DND-41 (cell line): ENCODE data around the gene SYNPO2L.

Experiments
- ATAC-seq: fragments of 200-7000 bp; cut with Tn5 transposase; 3 replicates; pipeline ENCODE4 v1.9.1; 2021; ENCODE audit warnings: low read depth; ENCODE audit not compliant: insufficient read depth
- DNase-seq: peaks from one replicate; pipeline ENCODE4 v3.0.0-alpha.2; 2020
- H2AFZ ChIP-seq: 2 replicates; pipeline ENCODE4 v1.6.0; 2012; ENCODE audit warnings: low read depth, low read length
- H3K27ac ChIP-seq: 2 replicates; pipeline ENCODE4 v1.5.1; 2012; ENCODE audit warnings: low read length, inconsistent platforms
- H3K27me3 ChIP-seq: fragments of 200-600 bp; sonication (generic); 2 replicates; pipeline ENCODE4 v1.6.0; 2012; ENCODE audit warnings: low read length, mild to moderate bottlenecking, inconsistent platforms; ENCODE audit not compliant: insufficient read depth, poor library complexity
- H3K36me3 ChIP-seq: 2 replicates; pipeline ENCODE4 v1.5.1; 2012; ENCODE audit warnings: low read length, inconsistent platforms; ENCODE audit not compliant: insufficient read depth
- H3K4me1 ChIP-seq: 2 replicates; pipeline ENCODE4 v1.5.1; 2012; ENCODE audit warnings: mild to moderate bottlenecking, low read length; ENCODE audit not compliant: insufficient read depth
- H3K4me2 ChIP-seq: 2 replicates; pipeline ENCODE4 v1.6.0; 2012; ENCODE audit warnings: mild to moderate bottlenecking, moderate library complexity, low read length, inconsistent platforms; ENCODE audit not compliant: insufficient read depth
- H3K4me3 ChIP-seq, 2 experiments: fragments of 200-600 bp in 1 of 2; shearing (Covaris generic) in 1 of 2; 2 replicates each; pipeline ENCODE4 v1.5.1; 2012 to 2016; ENCODE audit warnings: inconsistent platforms in 2 of 2, low read length in 2 of 2, mild to moderate bottlenecking in 2 of 2, low read depth in 1 of 2, moderate library complexity in 1 of 2
- H3K79me2 ChIP-seq: 2 replicates; pipeline ENCODE4 v1.6.0; 2012; ENCODE audit warnings: low read length, inconsistent platforms; ENCODE audit not compliant: insufficient read depth
- H3K9ac ChIP-seq: 2 replicates; pipeline ENCODE4 v1.6.0; 2012; ENCODE audit warnings: low read depth, mild to moderate bottlenecking, inconsistent platforms, low read length, moderate library complexity
- H3K9me3 ChIP-seq: 2 replicates; pipeline ENCODE4 v1.5.1; 2012; ENCODE audit warnings: low read length, moderate library complexity, mild to moderate bottlenecking, inconsistent platforms; ENCODE audit not compliant: insufficient read depth, severe bottlenecking
- H4K20me1 ChIP-seq: 2 replicates; pipeline ENCODE4 v1.6.0; 2012; ENCODE audit warnings: low read length; ENCODE audit not compliant: insufficient read depth
- CTCF ChIP-seq: IDR thresholded peaks from 2 replicates; pipeline ENCODE4 v1.5.1; 2012; ENCODE audit warnings: borderline replicate concordance, low read length, moderate library complexity, mild to moderate bottlenecking; ENCODE audit not compliant: poor library complexity, severe bottlenecking; ENCODE audit errors: extremely low read depth
- EZH2 ChIP-seq: IDR thresholded peaks from 3 replicates; pipeline ENCODE4 v1.6.1; 2012; ENCODE audit warnings: borderline replicate concordance, low read depth, mild to moderate bottlenecking, moderate library complexity, low read length, inconsistent platforms; ENCODE audit not compliant: severe bottlenecking

Gene SYNPO2L

DNA sequence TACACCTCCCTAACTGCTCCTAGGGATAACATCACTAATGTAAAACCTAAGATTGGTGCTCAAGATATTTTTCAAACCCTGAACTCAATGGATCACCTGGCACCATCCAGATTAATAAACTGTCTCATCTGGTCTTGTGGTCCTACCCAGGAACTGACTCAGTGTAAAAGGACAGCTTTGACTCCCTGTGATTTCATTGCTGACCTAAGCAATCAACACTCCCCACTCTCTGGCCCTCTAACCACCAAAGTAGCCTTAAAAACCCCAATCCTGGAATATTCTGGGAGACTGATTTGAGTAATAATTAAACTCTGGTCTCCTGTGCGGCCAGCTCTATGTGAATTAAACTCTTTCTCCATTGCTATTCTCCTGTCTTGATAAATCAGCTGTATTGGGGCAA is 58.5 kb downstream of the SYNPO2L start:
- no peak for ATAC-seq

More for the DNA sequence above, 58.5 kb downstream of the SYNPO2L start:
- no peak for DNase-seq
- H3K4me1 ChIP-seq, result peaks cover 5% of the 10 kb centered on the region
- H4K20me1 ChIP-seq, result no peaks in the 10 kb centered on the region
- no peaks in the 10 kb centered on the region for H3K9me3 ChIP-seq
- no peak overlapping the region for H2AFZ ChIP-seq
- TF ChIP-seq CTCF (no peak), EZH2 (no peak)
- H3K36me3 ChIP-seq, result no peaks in the 10 kb centered on the region
- H3K4me2 ChIP-seq, result no peak overlapping the region
- H3K27me3 ChIP-seq, result no peaks in the 10 kb centered on the region
- H3K79me2 ChIP-seq, result no peaks in the 10 kb centered on the region
- H3K4me3 ChIP-seq, result no peak overlapping the region
- no peak overlapping the region for H3K9ac ChIP-seq
- no peak overlapping the region for H3K27ac ChIP-seq
